ENCODE measurements around the gene TNFAIP8L2. TPM values are rescaled to one million over a fixed set of nuclear protein-coding genes. Genes with fewer than 3 reads are reported as not detected.
A peak's percentile ranks its signal among the peaks of the same experiment; 100 is the strongest.

Gene TNFAIP8L2
- total and polyA plus RNA-seq, 2 donors from 2014 or later: 1.8 to 6.3 TPM

- no peaks in the 10 kb centered on the region for H3K27me3 ChIP-seq (ENCODE audit: control insufficient read depth, insufficient read depth, low read length)
- no peak overlapping the region for H3K4me3 ChIP-seq (ENCODE audit: low read length in 3 of 3)
- no peak overlapping the region for H3K9ac ChIP-seq (ENCODE audit: low read length in 3 of 3)
- TF ChIP-seq, protein P1, sequence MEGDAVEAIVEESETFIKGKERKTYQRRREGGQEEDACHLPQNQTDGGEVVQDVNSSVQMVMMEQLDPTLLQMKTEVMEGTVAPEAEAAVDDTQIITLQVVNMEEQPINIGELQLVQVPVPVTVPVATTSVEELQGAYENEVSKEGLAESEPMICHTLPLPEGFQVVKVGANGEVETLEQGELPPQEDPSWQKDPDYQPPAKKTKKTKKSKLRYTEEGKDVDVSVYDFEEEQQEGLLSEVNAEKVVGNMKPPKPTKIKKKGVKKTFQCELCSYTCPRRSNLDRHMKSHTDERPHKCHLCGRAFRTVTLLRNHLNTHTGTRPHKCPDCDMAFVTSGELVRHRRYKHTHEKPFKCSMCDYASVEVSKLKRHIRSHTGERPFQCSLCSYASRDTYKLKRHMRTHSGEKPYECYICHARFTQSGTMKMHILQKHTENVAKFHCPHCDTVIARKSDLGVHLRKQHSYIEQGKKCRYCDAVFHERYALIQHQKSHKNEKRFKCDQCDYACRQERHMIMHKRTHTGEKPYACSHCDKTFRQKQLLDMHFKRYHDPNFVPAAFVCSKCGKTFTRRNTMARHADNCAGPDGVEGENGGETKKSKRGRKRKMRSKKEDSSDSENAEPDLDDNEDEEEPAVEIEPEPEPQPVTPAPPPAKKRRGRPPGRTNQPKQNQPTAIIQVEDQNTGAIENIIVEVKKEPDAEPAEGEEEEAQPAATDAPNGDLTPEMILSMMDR (IDR thresholded peaks at IDR 0.05; ENCODE audit: borderline replicate concordance, extremely low read depth, insufficient read depth): no peak
- H3K36me3 ChIP-seq (ENCODE audit: control insufficient read depth in 2 of 3, insufficient read depth in 3 of 3, low read length in 3 of 3): peaks cover 0 to 2% (median 0%) of the 10 kb centered on the region in 3 donors
- DNase-seq (no peak), FAIRE-seq (no peak)
- no peak overlapping the region for H3K27ac ChIP-seq (ENCODE audit: low read depth in 2 of 2, low read length in 2 of 2)
- H3K9me3 ChIP-seq (ENCODE audit: control insufficient read depth in 2 of 3, insufficient read depth in 1 of 3, low read length in 3 of 3): no peaks in the 10 kb centered on the region
- intact Hi-C loops (cut with DNase I): no loop called here
- H3K4me1 ChIP-seq (ENCODE audit: control insufficient read depth in 2 of 3, insufficient read depth in 2 of 3, low read depth in 1 of 3, low read length in 3 of 3): peaks cover 0 to 32% (median 16%) of the 10 kb centered on the region in 3 donors
These were observed 13.4 kb upstream of the TNFAIP8L2 start for GRCh38 chr1:151143057-151143435.

DNA sequence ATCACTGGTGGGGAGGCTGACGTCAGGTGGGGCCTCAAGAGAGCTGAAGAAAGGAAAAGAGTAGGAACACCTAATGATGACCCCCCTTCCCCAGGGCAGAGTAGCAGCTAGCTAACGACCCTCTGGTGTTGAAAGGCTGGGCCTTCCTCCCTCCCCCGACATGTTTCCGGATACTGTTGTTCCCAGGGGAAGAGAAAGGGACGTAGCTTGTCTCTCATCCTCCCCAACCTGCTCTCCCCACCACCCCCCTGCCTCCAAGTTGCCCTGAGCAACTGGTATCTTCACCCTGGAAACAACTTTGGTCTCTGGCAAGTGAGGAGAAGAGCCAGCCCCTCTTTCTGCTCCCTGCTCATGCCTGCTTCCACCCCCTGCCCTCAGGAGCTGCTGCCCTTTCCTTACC, 12.5 kb upstream of the TNFAIP8L2 start:
- FAIRE-seq: no peak
- Histone ChIP-seq H3K9me3 (ENCODE audit: control insufficient read depth in 2 of 3, insufficient read depth in 1 of 3, low read length in 3 of 3) (no peaks in the 10 kb centered on the region), H3K36me3 (ENCODE audit: control insufficient read depth in 2 of 3, insufficient read depth in 3 of 3, low read length in 3 of 3) (peaks cover 0 to 2% (median 0%) of the 10 kb centered on the region in 3 donors), H3K27ac (ENCODE audit: low read depth in 2 of 2, low read length in 2 of 2) (no peak overlapping the region), H3K27me3 (ENCODE audit: control insufficient read depth, insufficient read depth, low read length) (no peaks in the 10 kb centered on the region), H3K4me1 (ENCODE audit: control insufficient read depth in 2 of 3, insufficient read depth in 2 of 3, low read depth in 1 of 3, low read length in 3 of 3) (peaks cover 0 to 33% (median 16%) of the 10 kb centered on the region in 3 donors), H3K9ac (ENCODE audit: low read length in 3 of 3) (no peak overlapping the region), H3K4me3 (ENCODE audit: low read length in 3 of 3) (no peak overlapping the region)
- TF ChIP-seq, protein P1 (IDR thresholded peaks at IDR 0.05; ENCODE audit: borderline replicate concordance, extremely low read depth, insufficient read depth): no peak
- DNase-seq: peak in 2 of 5 donors; percentile 43 to 44
- intact Hi-C loops (cut with DNase I): no loop called here

DNA sequence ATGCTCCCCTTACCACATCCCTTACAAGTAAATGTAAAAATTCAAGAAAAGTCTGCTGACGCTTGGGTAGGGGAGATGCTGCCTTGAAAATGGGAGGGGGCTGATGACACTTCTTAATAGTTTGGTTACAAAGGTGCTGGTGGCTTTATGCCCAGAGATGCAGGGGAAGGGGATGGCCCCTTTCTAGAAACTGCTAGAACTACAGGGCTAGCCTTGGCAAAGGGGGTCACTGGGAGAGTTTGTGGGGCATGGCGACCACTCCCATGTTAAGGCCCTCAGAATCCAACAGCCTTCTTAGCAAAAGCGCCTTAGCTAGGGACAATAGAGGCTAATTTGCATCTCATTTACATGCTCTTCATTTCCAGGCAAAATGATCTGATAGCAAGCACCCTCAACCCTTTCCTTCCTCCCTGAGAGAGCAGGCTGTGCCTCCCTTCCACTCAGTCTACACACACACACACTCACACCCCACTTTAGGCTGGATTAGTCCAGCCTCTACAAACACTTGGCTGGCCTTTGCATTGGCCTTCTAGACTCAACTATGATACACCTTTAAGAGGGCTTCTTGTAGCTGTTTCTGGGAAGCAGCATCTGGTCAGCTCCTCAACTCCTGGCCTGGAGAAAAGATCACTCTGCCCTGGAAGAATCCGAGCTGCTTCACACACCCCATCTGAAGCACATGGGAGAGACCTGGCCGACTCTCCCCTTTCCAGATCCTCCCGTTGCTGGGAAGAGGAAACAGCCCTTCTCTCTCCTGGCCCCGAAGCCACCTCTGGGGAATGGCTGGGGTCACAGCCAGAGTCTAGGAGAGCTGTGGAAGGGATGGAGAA, 11.8 kb upstream of the TNFAIP8L2 start:
- no peak overlapping the region for H3K9ac ChIP-seq (ENCODE audit: low read length in 3 of 3)
- H3K36me3 ChIP-seq (ENCODE audit: control insufficient read depth in 2 of 3, insufficient read depth in 3 of 3, low read length in 3 of 3): peaks cover 0 to 2% (median 0%) of the 10 kb centered on the region in 3 donors
- H3K9me3 ChIP-seq (ENCODE audit: control insufficient read depth in 2 of 3, insufficient read depth in 1 of 3, low read length in 3 of 3): no peaks in the 10 kb centered on the region
- TF ChIP-seq, protein P1 (IDR thresholded peaks at IDR 0.05; ENCODE audit: borderline replicate concordance, extremely low read depth, insufficient read depth): no peak
- FAIRE-seq: no peak
- H3K27ac ChIP-seq (ENCODE audit: low read depth in 2 of 2, low read length in 2 of 2): no peak overlapping the region
- peak overlapping the region in 2 of 3 donors; percentile 24 to 68 for H3K4me3 ChIP-seq (ENCODE audit: low read length in 3 of 3)
- H3K4me1 ChIP-seq (ENCODE audit: control insufficient read depth in 2 of 3, insufficient read depth in 2 of 3, low read depth in 1 of 3, low read length in 3 of 3): peaks cover 0 to 33% (median 16%) of the 10 kb centered on the region in 3 donors
- DNase-seq: peak in 3 of 5 donors; percentile 34 to 52 (median 44)
- H3K27me3 ChIP-seq (ENCODE audit: control insufficient read depth, insufficient read depth, low read length): no peaks in the 10 kb centered on the region
- intact Hi-C loops (cut with DNase I): no loop called here

Data from kidney (tissue), 14 donors.